SU-DHL-6 (cell line): ENCODE data around the gene ERC1.

Source experiments
- H2AFZ ChIP-seq: fragments of 200-600 bp; sonication (generic); 2 replicates; pipeline ENCODE4 v1.6.1; 2014; ENCODE audit warnings: low read depth, mild to moderate bottlenecking, moderate library complexity, mixed read lengths, antibody characterized with exemption, low read length; ENCODE audit not compliant: severe bottlenecking
- H3F3A ChIP-seq: fragments of 200-600 bp; shearing (Covaris generic); 2 replicates; pipeline ENCODE4 v1.6.0; 2016; ENCODE audit warnings: antibody characterized with exemption, mild to moderate bottlenecking; ENCODE audit not compliant: insufficient read depth
- H3K27ac ChIP-seq: fragments of 200-600 bp; sonication (generic); 2 replicates; pipeline ENCODE4 v1.5.1; 2016; ENCODE audit warnings: low read depth, mild to moderate bottlenecking, low read length, moderate library complexity, mixed read lengths
- H3K27me3 ChIP-seq: fragments of 200-600 bp; sonication (generic), shearing (Covaris generic); 2 replicates; pipeline ENCODE4 v1.6.0; 2014; ENCODE audit warnings: mild to moderate bottlenecking, low read length
- H3K36me3 ChIP-seq: fragments of 200-600 bp; sonication (generic); 2 replicates; pipeline ENCODE4 v1.6.1; 2014; ENCODE audit warnings: mild to moderate bottlenecking, low read length, mixed read lengths
- H3K4me2 ChIP-seq: fragments of 300-600, 200-600 bp; shearing (Covaris generic), sonication (generic); 2 replicates; pipeline ENCODE4 v1.6.0; 2014; ENCODE audit warnings: low read length, low read depth, mild to moderate bottlenecking; ENCODE audit not compliant: poor library complexity, severe bottlenecking
- H3K4me3 ChIP-seq: fragments of 200-600 bp; sonication (generic); 2 replicates; pipeline ENCODE4 v1.5.1; 2014; ENCODE audit warnings: antibody characterized with exemption, low read length, mild to moderate bottlenecking, mixed read lengths; ENCODE audit not compliant: insufficient read depth, poor library complexity, severe bottlenecking
- H3K79me2 ChIP-seq: fragments of 200-600 bp; sonication (generic); 2 replicates; pipeline ENCODE4 v1.6.1; 2014; ENCODE audit warnings: mild to moderate bottlenecking, low read length, moderate library complexity; ENCODE audit not compliant: insufficient read depth
- H3K9ac ChIP-seq: fragments of 200-600 bp; sonication (generic); 2 replicates; pipeline ENCODE4 v1.7.0; 2014; ENCODE audit warnings: mild to moderate bottlenecking, low read length
- H3K9me2 ChIP-seq: fragments of 200-600 bp; sonication (generic); replicated peaks from 2 replicates; pipeline ENCODE4 v1.6.1; 2014; ENCODE audit warnings: low read length; ENCODE audit not compliant: insufficient read depth
- H3K9me3 ChIP-seq: fragments of 200-600 bp; sonication (generic); 2 replicates; pipeline ENCODE4 v1.6.1; 2014; ENCODE audit warnings: low read length, mixed read lengths; ENCODE audit not compliant: insufficient read depth
- H4K20me1 ChIP-seq: fragments of 200-600 bp; sonication (generic); 2 replicates; pipeline ENCODE4 v1.6.1; 2014; ENCODE audit warnings: low read depth, mild to moderate bottlenecking, antibody characterized with exemption, low read length, moderate library complexity, mixed read lengths
- EZH2phosphoT487 ChIP-seq: fragments of 200-600 bp; sonication (generic), shearing (Covaris generic); conservative IDR thresholded peaks from 2 replicates; pipeline ENCODE4 v1.6.1; 2018; ENCODE audit warnings: mild to moderate bottlenecking, antibody characterized with exemption, low read length, moderate library complexity, mixed read lengths
- TF ChIP-seq, protein P1 (sequence below): fragments of 200-600 bp; sonication (generic); IDR thresholded peaks from one replicate; pipeline ENCODE4 v1.5.1; 2017; ENCODE audit warnings: antibody characterized with exemption, mild to moderate bottlenecking, low read length, moderate library complexity; ENCODE audit not compliant: insufficient read depth, poor library complexity, severe bottlenecking

The ERC1 gene

DNA sequence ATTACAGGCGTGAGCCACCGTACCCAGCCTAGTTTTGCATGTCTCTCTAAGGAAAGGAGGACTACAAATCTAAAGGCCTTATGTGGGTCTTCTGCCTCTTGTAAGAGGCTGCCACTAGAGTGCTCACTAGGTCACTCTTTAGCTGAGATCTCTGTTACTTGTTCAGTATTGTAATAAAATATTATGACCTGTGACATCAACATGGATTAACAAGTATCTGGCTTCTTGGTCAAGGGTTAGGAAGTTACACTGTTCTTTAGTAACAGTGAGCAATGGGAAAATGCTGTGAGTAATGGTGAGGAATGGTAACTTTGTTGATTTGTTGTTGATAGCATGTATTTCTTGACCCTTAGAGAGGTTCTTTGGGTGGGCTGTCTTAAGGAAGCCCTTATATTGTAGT lies 50.5 kb downstream of the ERC1 start:
- Histone ChIP-seq H2AFZ (no peak overlapping the region), H3K4me3 (no peak overlapping the region), H3K9me2 (no peaks in the 10 kb centered on the region), H3K27me3 (no peaks in the 10 kb centered on the region), H3K9me3 (no peaks in the 10 kb centered on the region), H3K79me2 (no peaks in the 10 kb centered on the region), H3K9ac (no peak overlapping the region), H3K4me2 (no peak overlapping the region), H3F3A (no peaks in the 10 kb centered on the region), H3K27ac (no peak overlapping the region), H4K20me1 (no peaks in the 10 kb centered on the region), H3K36me3 (no peaks in the 10 kb centered on the region)
- TF ChIP-seq, protein P1, sequence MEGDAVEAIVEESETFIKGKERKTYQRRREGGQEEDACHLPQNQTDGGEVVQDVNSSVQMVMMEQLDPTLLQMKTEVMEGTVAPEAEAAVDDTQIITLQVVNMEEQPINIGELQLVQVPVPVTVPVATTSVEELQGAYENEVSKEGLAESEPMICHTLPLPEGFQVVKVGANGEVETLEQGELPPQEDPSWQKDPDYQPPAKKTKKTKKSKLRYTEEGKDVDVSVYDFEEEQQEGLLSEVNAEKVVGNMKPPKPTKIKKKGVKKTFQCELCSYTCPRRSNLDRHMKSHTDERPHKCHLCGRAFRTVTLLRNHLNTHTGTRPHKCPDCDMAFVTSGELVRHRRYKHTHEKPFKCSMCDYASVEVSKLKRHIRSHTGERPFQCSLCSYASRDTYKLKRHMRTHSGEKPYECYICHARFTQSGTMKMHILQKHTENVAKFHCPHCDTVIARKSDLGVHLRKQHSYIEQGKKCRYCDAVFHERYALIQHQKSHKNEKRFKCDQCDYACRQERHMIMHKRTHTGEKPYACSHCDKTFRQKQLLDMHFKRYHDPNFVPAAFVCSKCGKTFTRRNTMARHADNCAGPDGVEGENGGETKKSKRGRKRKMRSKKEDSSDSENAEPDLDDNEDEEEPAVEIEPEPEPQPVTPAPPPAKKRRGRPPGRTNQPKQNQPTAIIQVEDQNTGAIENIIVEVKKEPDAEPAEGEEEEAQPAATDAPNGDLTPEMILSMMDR: no peak
- TF ChIP-seq EZH2phosphoT487: no peak

DNA sequence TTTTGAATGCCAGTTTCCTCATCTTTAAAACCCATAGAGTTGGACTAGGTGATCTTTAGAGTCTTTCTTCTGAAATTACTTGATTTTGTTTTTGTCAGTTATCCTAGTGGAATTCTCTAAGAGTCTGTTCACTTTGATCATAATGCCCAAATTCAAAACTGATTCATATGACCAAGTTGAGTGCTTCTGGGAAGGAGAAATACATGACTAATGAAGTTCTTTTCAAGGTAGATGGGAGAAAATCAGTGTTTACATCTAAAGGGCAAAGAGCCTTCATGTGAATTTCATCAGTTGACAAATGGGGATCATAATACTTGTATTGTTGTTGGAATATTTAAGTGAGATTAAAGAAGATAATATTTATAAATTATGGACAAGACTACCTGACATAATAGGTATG lies 53.2 kb downstream of the ERC1 start:
- Histone ChIP-seq H3K36me3 (no peaks in the 10 kb centered on the region), H3K79me2 (no peaks in the 10 kb centered on the region), H3K27me3 (no peaks in the 10 kb centered on the region), H3K9me3 (no peaks in the 10 kb centered on the region), H3F3A (no peaks in the 10 kb centered on the region), H3K9ac (no peak overlapping the region), H3K4me2 (no peak overlapping the region), H3K4me3 (no peak overlapping the region), H4K20me1 (no peaks in the 10 kb centered on the region), H3K27ac (no peak overlapping the region), H2AFZ (no peak overlapping the region), H3K9me2 (no peaks in the 10 kb centered on the region)
- TF ChIP-seq, protein P1: no peak
- TF ChIP-seq EZH2phosphoT487: no peak

GRCh38 chr12:1044696-1045095 lies 53.7 kb downstream of the ERC1 start:
- no peaks in the 10 kb centered on the region for H3K36me3 ChIP-seq
- no peak overlapping the region for H2AFZ ChIP-seq
- no peaks in the 10 kb centered on the region for H3K27me3 ChIP-seq
- no peak overlapping the region for H3K4me3 ChIP-seq
- no peak for TF ChIP-seq EZH2phosphoT487
- TF ChIP-seq, protein P1: no peak
- H3K79me2 ChIP-seq: no peaks in the 10 kb centered on the region
- H3F3A ChIP-seq: no peaks in the 10 kb centered on the region
- no peaks in the 10 kb centered on the region for H3K9me3 ChIP-seq
- no peaks in the 10 kb centered on the region for H3K9me2 ChIP-seq
- H3K27ac ChIP-seq: no peak overlapping the region
- H4K20me1 ChIP-seq: no peaks in the 10 kb centered on the region
- no peak overlapping the region for H3K9ac ChIP-seq
- H3K4me2 ChIP-seq: no peak overlapping the region
